Natural killer cell (primary cell): ENCODE measurements around the gene VPS35L. TPM values are rescaled to one million over a fixed set of nuclear protein-coding genes. Genes with fewer than 3 reads are reported as not detected.

Experiments
- ATAC-seq, 3 donors: fragments of 150-1000 bp in 2 of 3; fragments of 200-7000 bp in 1 of 3; cut with Tn5 transposase; 1 replicate in 1 of 3; 2 replicates in 2 of 3; pipeline ENCODE4 v1.10.0; 2021; ENCODE audit warnings: mild to moderate bottlenecking in 2 of 3, moderate library complexity in 2 of 3
- DNase-seq, 2 donors: peaks; one replicate each; pipeline versions ENCODE4 v3.0.0 to v3.0.0-alpha.2; 2013 to 2021; ENCODE audit warnings: mixed read lengths in 1 of 2
- H3K27ac ChIP-seq: one replicate; pipeline ENCODE4 v1.5.1; 2013; ENCODE audit warnings: mild to moderate bottlenecking, low read length
- H3K27me3 ChIP-seq: one replicate; pipeline ENCODE4 v1.6.1; 2013; ENCODE audit warnings: low read length; ENCODE audit not compliant: control insufficient read depth, insufficient read depth
- H3K36me3 ChIP-seq: one replicate; pipeline ENCODE4 v1.6.1; 2013; ENCODE audit warnings: low read length; ENCODE audit not compliant: control insufficient read depth, insufficient read depth
- H3K4me1 ChIP-seq: one replicate; pipeline ENCODE4 v1.6.1; 2013; ENCODE audit warnings: low read length; ENCODE audit not compliant: control insufficient read depth, insufficient read depth
- H3K4me3 ChIP-seq: one replicate; pipeline ENCODE4 v1.5.1; 2013; ENCODE audit warnings: low read length
- H3K9me3 ChIP-seq: one replicate; pipeline ENCODE4 v1.6.1; 2013; ENCODE audit warnings: low read length; ENCODE audit not compliant: control insufficient read depth, insufficient read depth
- H3K27ac Mint-ChIP-seq, 2 donors: one replicate each; pipeline ENCODE4 v1.8.0; 2022; ENCODE audit warnings: mild to moderate bottlenecking in 2 of 2, mixed read lengths in 2 of 2, moderate library complexity in 1 of 2
- H3K27me3 Mint-ChIP-seq, 2 donors: one replicate each; pipeline ENCODE4 v1.8.0; 2022; ENCODE audit warnings: low read depth in 2 of 2, mixed read lengths in 2 of 2
- H3K36me3 Mint-ChIP-seq: one replicate; pipeline ENCODE4 v1.8.0; 2022; ENCODE audit warnings: mixed read lengths
- H3K4me1 Mint-ChIP-seq, 2 donors: one replicate each; pipeline ENCODE4 v1.8.0; 2022; ENCODE audit warnings: mixed read lengths in 2 of 2
- H3K4me3 Mint-ChIP-seq: one replicate; pipeline ENCODE4 v1.8.0; 2022; ENCODE audit warnings: mild to moderate bottlenecking, moderate library complexity, mixed read lengths
- H3K9me3 Mint-ChIP-seq, 2 donors: one replicate each; pipeline ENCODE4 v1.8.0; 2022; ENCODE audit warnings: mixed read lengths in 2 of 2
- CTCF ChIP-seq: fragments of 200-600 bp; IDR thresholded peaks from one replicate; pipeline ENCODE4 v1.8.0; 2022; ENCODE audit warnings: antibody characterized with exemption
- whole genome bisulfite sequencing: methylation state at CpG from one replicate; pipeline ENCODE4 v1.1.7; 2013; ENCODE audit warnings: missing lambda C conversion rate; ENCODE audit not compliant: insufficient coverage; 5-methylcytosine and 5-hydroxymethylcytosine counted together
- intact Hi-C: fragments of 100-400 bp; cut with micrococcal nuclease; formaldehyde crosslinking; loops from one replicate; pipeline ENCODE4 v1.14.2; 2022
- total RNA-seq, 4 donors: library from RNA; stranded (reverse); fragments of 120-200 nt in 1 of 4; gene quantifications; one replicate each; pipeline versions ENCODE4 v1.2.3 to v1.2.4, GENCODE V29; 2013 to 2022

VPS35L gene
- total RNA-seq, 3 donors from 2014 or later (not counting 1 experiment from before 2014, with no cell fraction given) = 37.4 to 53.5 (median 44.4) TPM

- Histone ChIP-seq H3K9me3 (no peaks in the 10 kb centered on the region), H3K4me3 (no peak overlapping the region), H3K27ac (no peak overlapping the region), H3K27me3 (no peaks in the 10 kb centered on the region), H3K4me1 (no peaks in the 10 kb centered on the region), H3K36me3 (peaks cover 28% of the 10 kb centered on the region)
- no peak for TF ChIP-seq CTCF
- ATAC-seq (no peak), DNase-seq (no peak)
- no peaks in the 10 kb centered on the region for H3K27me3 Mint-ChIP-seq
- H3K27ac Mint-ChIP-seq = no peak overlapping the region
- 99% methylated on average over 9 of the region's 9 CpGs for WGBS
- no peaks in the 10 kb centered on the region for H3K4me1 Mint-ChIP-seq
- H3K36me3 Mint-ChIP-seq = peaks cover 26% of the 10 kb centered on the region
- no peak overlapping the region for H3K4me3 Mint-ChIP-seq
- no peaks in the 10 kb centered on the region for H3K9me3 Mint-ChIP-seq
- intact Hi-C loops = loop anchor here (10.0 kb wide), 1 partner anchor 61 kb away; no protein-coding TSS in a partner anchor
Measured at GRCh38 chr16:19655242-19655777, 99.8 kb downstream of the VPS35L start.

GRCh38 chr16:19657831-19658230, 102.3 kb downstream of the VPS35L start:
- no peak overlapping the region for H3K27ac Mint-ChIP-seq
- no peak for TF ChIP-seq CTCF
- H3K4me1 Mint-ChIP-seq = no peaks in the 10 kb centered on the region

GRCh38 chr16:19659554-19659953, 104.1 kb downstream of the VPS35L start:
- H3K4me1 Mint-ChIP-seq = no peaks in the 10 kb centered on the region
- DNase-seq (no peak), ATAC-seq (no peak)
- no peaks in the 10 kb centered on the region for H3K27me3 ChIP-seq
- no peak overlapping the region for H3K4me3 Mint-ChIP-seq
- no peak overlapping the region for H3K4me3 ChIP-seq
- H3K27ac ChIP-seq = no peak overlapping the region
- no peaks in the 10 kb centered on the region for H3K9me3 ChIP-seq
- H3K4me1 ChIP-seq = no peaks in the 10 kb centered on the region
- H3K27ac Mint-ChIP-seq = no peak overlapping the region
- intact Hi-C loops = loop anchor here (10.0 kb wide), 1 partner anchor 65 kb away; no protein-coding TSS in a partner anchor
- peaks cover 10% of the 10 kb centered on the region for H3K36me3 Mint-ChIP-seq
- no peak for TF ChIP-seq CTCF
- H3K27me3 Mint-ChIP-seq = no peaks in the 10 kb centered on the region
- no CpG with 5 or more reads among the region's 1 CpG for WGBS
- H3K9me3 Mint-ChIP-seq = no peaks in the 10 kb centered on the region
- H3K36me3 ChIP-seq = peaks cover 2% of the 10 kb centered on the region

More at GRCh38 chr16:19657831-19658230, 102.3 kb downstream of the VPS35L start:
- intact Hi-C loops = loop anchor here (10.0 kb wide), 1 partner anchor 63 kb away; no protein-coding TSS in a partner anchor
- ATAC-seq (no peak), DNase-seq (no peak)
- no peaks in the 10 kb centered on the region for H3K9me3 Mint-ChIP-seq
- H3K4me3 Mint-ChIP-seq = no peak overlapping the region
- Histone ChIP-seq H3K27ac (no peak overlapping the region), H3K36me3 (peaks cover 17% of the 10 kb centered on the region), H3K27me3 (no peaks in the 10 kb centered on the region), H3K9me3 (no peaks in the 10 kb centered on the region), H3K4me3 (no peak overlapping the region), H3K4me1 (no peaks in the 10 kb centered on the region)
- 96% methylated on average over 4 of the region's 4 CpGs for WGBS
- H3K36me3 Mint-ChIP-seq = peaks cover 20% of the 10 kb centered on the region
- no peaks in the 10 kb centered on the region for H3K27me3 Mint-ChIP-seq

- Histone ChIP-seq H3K36me3 (no peaks in the 10 kb centered on the region), H3K4me1 (no peaks in the 10 kb centered on the region), H3K27me3 (no peaks in the 10 kb centered on the region), H3K9me3 (no peaks in the 10 kb centered on the region), H3K27ac (no peak overlapping the region), H3K4me3 (no peak overlapping the region)
- H3K27me3 Mint-ChIP-seq = no peaks in the 10 kb centered on the region
- H3K4me1 Mint-ChIP-seq = no peaks in the 10 kb centered on the region
- peaks cover 0 to 3% of the 10 kb centered on the region in 2 donors for H3K9me3 Mint-ChIP-seq
- TF ChIP-seq CTCF = no peak
- no peak overlapping the region for H3K27ac Mint-ChIP-seq
- intact Hi-C loops = no loop called here
- DNase-seq = no peak
- WGBS = 83% methylated on average over 1 of the region's 1 CpG
- H3K36me3 Mint-ChIP-seq = peaks cover 9% of the 10 kb centered on the region
- no peak overlapping the region for H3K4me3 Mint-ChIP-seq
- no peak for ATAC-seq
Measured at GRCh38 chr16:19660432-19660831, 104.9 kb downstream of the VPS35L start.
